Lower leg skin (tissue), 3 donors: ENCODE data around the gene NTPCR.

Experiments
- POLR2A ChIP-seq, 2 donors: fragments of 450-650 bp; IDR thresholded peaks; one replicate each; pipeline ENCODE4 v1.6.1; 2016 to 2017; ENCODE audit warnings: antibody characterized with exemption in 2 of 2, mild to moderate bottlenecking in 1 of 2, moderate library complexity in 1 of 2
- TF ChIP-seq, protein P1 (sequence below), 3 donors: fragments of 450-650 bp; IDR thresholded peaks; one replicate each; pipeline ENCODE4 v1.5.1; 2016; ENCODE audit warnings: antibody characterized with exemption in 3 of 3, mild to moderate bottlenecking in 3 of 3, moderate library complexity in 2 of 3

GRCh38 chr1:232950197-232951176 is at the start of gene NTPCR:
- TF ChIP-seq, protein P1, sequence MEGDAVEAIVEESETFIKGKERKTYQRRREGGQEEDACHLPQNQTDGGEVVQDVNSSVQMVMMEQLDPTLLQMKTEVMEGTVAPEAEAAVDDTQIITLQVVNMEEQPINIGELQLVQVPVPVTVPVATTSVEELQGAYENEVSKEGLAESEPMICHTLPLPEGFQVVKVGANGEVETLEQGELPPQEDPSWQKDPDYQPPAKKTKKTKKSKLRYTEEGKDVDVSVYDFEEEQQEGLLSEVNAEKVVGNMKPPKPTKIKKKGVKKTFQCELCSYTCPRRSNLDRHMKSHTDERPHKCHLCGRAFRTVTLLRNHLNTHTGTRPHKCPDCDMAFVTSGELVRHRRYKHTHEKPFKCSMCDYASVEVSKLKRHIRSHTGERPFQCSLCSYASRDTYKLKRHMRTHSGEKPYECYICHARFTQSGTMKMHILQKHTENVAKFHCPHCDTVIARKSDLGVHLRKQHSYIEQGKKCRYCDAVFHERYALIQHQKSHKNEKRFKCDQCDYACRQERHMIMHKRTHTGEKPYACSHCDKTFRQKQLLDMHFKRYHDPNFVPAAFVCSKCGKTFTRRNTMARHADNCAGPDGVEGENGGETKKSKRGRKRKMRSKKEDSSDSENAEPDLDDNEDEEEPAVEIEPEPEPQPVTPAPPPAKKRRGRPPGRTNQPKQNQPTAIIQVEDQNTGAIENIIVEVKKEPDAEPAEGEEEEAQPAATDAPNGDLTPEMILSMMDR (IDR thresholded peaks at IDR 0.05): no peak
- no peak for TF ChIP-seq POLR2A (IDR thresholded peaks at IDR 0.05)
